ENCODE results near the gene CADPS2.

DNA sequence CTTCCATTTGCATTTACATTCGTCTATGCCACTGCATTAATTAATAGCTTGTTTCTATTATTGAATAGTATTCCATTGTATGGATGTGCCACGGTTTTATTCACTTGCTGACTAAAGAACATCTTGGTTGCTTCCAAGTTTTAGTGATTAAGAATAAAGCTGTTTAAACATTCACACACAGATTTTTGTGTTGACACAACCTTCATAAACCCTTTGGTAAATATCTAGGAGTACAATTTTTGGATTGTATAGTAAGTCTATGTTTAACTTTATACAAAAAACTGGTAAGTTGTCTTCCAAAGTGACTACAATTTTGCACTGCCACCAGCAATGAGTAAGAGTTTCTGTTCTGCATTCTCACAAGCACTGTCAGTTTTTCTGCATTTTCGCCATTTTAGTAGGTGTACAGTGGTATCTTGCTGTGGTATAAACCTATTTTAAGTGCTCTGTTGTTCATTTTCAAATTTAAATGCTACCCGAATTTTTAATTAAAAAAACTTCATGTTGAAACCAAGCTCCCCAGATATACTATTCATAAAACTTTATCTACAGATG is 308.7 kb downstream of the CADPS2 start:
- TF ChIP-seq, protein P1, sequence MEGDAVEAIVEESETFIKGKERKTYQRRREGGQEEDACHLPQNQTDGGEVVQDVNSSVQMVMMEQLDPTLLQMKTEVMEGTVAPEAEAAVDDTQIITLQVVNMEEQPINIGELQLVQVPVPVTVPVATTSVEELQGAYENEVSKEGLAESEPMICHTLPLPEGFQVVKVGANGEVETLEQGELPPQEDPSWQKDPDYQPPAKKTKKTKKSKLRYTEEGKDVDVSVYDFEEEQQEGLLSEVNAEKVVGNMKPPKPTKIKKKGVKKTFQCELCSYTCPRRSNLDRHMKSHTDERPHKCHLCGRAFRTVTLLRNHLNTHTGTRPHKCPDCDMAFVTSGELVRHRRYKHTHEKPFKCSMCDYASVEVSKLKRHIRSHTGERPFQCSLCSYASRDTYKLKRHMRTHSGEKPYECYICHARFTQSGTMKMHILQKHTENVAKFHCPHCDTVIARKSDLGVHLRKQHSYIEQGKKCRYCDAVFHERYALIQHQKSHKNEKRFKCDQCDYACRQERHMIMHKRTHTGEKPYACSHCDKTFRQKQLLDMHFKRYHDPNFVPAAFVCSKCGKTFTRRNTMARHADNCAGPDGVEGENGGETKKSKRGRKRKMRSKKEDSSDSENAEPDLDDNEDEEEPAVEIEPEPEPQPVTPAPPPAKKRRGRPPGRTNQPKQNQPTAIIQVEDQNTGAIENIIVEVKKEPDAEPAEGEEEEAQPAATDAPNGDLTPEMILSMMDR (IDR thresholded peaks at IDR 0.05 in 4 of 5, conservative IDR thresholded peaks at IDR 0.05 in 1 of 5), result no peak
- no peak for TF ChIP-seq POLR2A (IDR thresholded peaks at IDR 0.05)
